ENCODE data around the gene RAB8B.

Gene RAB8B

DNA sequence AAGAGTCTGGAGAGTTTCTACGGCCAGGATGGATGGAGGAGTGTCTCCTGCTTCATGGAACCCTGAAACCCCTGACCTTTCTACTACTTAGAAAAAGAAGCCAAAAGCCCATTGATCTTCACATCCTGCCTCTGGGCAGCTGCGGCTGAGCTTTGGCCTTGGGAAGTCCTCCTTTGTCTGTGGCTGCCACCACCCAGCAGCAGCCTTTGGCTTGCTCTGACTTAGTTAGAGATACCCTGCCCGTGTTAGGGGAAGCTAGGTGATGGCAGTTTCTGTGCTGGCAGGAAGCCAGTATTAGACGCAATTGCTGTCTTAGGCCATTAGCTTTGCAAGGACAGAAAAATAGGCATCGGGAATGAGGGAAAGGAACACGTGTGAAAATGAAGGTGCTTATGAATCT lies 106.8 kb downstream of the RAB8B start:
- H3K4me1 ChIP-seq (ENCODE audit: low read length): no peaks in the 10 kb centered on the region
- no peaks in the 10 kb centered on the region for H4K20me1 ChIP-seq (ENCODE audit: insufficient read depth, low read length)
- no peak overlapping the region for H2AFZ ChIP-seq (ENCODE audit: low read length)
- no peaks in the 10 kb centered on the region for H3K9me3 ChIP-seq (replicated peaks; ENCODE audit: insufficient read depth, low read length)
- H3K9ac ChIP-seq (ENCODE audit: low read length): no peak overlapping the region
- TF ChIP-seq EZH2 (optimal IDR thresholded peaks at IDR 0.05; ENCODE audit: low read depth, low read length): no peak
- TF ChIP-seq, protein P1, sequence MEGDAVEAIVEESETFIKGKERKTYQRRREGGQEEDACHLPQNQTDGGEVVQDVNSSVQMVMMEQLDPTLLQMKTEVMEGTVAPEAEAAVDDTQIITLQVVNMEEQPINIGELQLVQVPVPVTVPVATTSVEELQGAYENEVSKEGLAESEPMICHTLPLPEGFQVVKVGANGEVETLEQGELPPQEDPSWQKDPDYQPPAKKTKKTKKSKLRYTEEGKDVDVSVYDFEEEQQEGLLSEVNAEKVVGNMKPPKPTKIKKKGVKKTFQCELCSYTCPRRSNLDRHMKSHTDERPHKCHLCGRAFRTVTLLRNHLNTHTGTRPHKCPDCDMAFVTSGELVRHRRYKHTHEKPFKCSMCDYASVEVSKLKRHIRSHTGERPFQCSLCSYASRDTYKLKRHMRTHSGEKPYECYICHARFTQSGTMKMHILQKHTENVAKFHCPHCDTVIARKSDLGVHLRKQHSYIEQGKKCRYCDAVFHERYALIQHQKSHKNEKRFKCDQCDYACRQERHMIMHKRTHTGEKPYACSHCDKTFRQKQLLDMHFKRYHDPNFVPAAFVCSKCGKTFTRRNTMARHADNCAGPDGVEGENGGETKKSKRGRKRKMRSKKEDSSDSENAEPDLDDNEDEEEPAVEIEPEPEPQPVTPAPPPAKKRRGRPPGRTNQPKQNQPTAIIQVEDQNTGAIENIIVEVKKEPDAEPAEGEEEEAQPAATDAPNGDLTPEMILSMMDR (IDR thresholded peaks at IDR 0.05; ENCODE audit: low read length): no peak
- TF ChIP-seq EZH2phosphoT487 (IDR thresholded peaks at IDR 0.05; ENCODE audit: low read length): no peak
- no peaks in the 10 kb centered on the region for H3K27me3 ChIP-seq (replicated peaks; ENCODE audit: insufficient read depth, low read length)
- H3K27ac ChIP-seq (ENCODE audit: low read length): no peak overlapping the region
- no peak overlapping the region for H3K4me3 ChIP-seq (ENCODE audit: low read length)
- no peak for DNase-seq
- H3K4me2 ChIP-seq (ENCODE audit: low read depth, low read length): no peak overlapping the region
- no peaks in the 10 kb centered on the region for H3F3A ChIP-seq (ENCODE audit: insufficient read depth, low read length)
- no peaks in the 10 kb centered on the region for H3K9me2 ChIP-seq (replicated peaks; ENCODE audit: insufficient read depth, low read length)
- no peaks in the 10 kb centered on the region for H3K36me3 ChIP-seq (replicated peaks; ENCODE audit: insufficient read depth, low read length)
- no peaks in the 10 kb centered on the region for H3K79me2 ChIP-seq (ENCODE audit: low read length)

DNA sequence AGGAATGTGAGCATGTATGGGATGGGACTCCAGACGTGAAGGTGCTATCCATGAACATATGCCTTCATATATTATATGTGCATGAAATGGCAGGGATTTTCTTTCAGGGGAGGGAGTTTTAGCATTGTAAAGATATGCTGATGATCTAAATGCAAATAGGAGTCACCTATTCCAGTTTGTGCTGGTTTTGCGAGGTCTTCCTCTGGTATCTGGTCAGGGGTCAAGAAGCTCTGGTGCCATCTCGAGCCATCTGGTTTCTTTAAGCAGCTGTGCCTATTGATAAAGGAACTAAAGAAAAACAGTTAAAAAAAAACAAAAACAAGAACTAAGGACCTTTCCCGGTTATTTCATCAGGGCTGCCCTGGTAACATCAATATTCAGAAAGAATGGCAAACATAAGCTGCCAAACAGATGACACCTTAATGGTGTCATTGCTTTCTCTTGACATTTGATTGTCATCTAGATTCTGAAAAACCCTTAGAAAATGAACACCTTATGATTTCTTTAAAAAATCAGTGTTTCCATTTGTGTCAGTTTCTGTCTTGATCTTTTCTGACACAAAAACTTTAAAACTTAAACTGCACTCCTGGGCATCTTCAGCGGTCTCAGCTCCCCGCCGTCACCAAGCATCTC lies 110.7 kb downstream of the RAB8B start:
- no peak overlapping the region for H3K4me2 ChIP-seq (ENCODE audit: low read depth, low read length)
- no peaks in the 10 kb centered on the region for H3K79me2 ChIP-seq (ENCODE audit: low read length)
- no peak for DNase-seq
- H3K36me3 ChIP-seq (replicated peaks; ENCODE audit: insufficient read depth, low read length): no peaks in the 10 kb centered on the region
- no peaks in the 10 kb centered on the region for H3K4me1 ChIP-seq (ENCODE audit: low read length)
- H3F3A ChIP-seq (ENCODE audit: insufficient read depth, low read length): no peaks in the 10 kb centered on the region
- no peaks in the 10 kb centered on the region for H3K27me3 ChIP-seq (replicated peaks; ENCODE audit: insufficient read depth, low read length)
- no peaks in the 10 kb centered on the region for H4K20me1 ChIP-seq (ENCODE audit: insufficient read depth, low read length)
- H3K9me2 ChIP-seq (replicated peaks; ENCODE audit: insufficient read depth, low read length): no peaks in the 10 kb centered on the region
- H3K27ac ChIP-seq (ENCODE audit: low read length): no peak overlapping the region
- H3K4me3 ChIP-seq (ENCODE audit: low read length): no peak overlapping the region
- H2AFZ ChIP-seq (ENCODE audit: low read length): no peak overlapping the region
- H3K9ac ChIP-seq (ENCODE audit: low read length): no peak overlapping the region
- H3K9me3 ChIP-seq (replicated peaks; ENCODE audit: insufficient read depth, low read length): no peaks in the 10 kb centered on the region
- TF ChIP-seq EZH2phosphoT487 (IDR thresholded peaks at IDR 0.05; ENCODE audit: low read length) (no peak), EZH2 (optimal IDR thresholded peaks at IDR 0.05; ENCODE audit: low read depth, low read length) (no peak)
- TF ChIP-seq, protein P1 (IDR thresholded peaks at IDR 0.05; ENCODE audit: low read length): no peak

DNA sequence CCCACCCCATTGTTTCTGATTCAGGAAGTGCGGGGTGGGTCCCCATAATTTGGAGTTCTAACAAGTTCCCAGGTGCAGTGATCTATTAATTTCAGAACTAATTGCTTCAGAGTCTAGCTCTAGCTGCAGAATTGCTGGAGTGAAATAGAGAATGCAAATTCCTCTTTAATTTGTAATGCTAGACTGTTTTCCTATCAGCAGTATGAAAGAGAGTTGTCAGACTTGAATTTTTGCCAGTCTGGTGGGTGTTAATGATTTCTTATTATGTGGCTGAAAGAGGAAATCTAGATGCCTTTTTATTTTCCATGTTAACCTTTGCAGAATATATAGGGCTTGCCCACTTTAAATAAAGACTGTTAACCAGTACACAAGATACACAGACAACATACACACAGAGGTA lies 111.7 kb downstream of the RAB8B start:
- Histone ChIP-seq H3F3A (ENCODE audit: insufficient read depth, low read length) (no peaks in the 10 kb centered on the region), H2AFZ (ENCODE audit: low read length) (no peak overlapping the region), H3K27me3 (replicated peaks; ENCODE audit: insufficient read depth, low read length) (no peaks in the 10 kb centered on the region), H3K9ac (ENCODE audit: low read length) (no peak overlapping the region), H3K9me3 (replicated peaks; ENCODE audit: insufficient read depth, low read length) (no peaks in the 10 kb centered on the region), H3K4me3 (ENCODE audit: low read length) (no peak overlapping the region), H4K20me1 (ENCODE audit: insufficient read depth, low read length) (no peaks in the 10 kb centered on the region), H3K4me1 (ENCODE audit: low read length) (no peaks in the 10 kb centered on the region), H3K79me2 (ENCODE audit: low read length) (no peaks in the 10 kb centered on the region), H3K36me3 (replicated peaks; ENCODE audit: insufficient read depth, low read length) (no peaks in the 10 kb centered on the region), H3K4me2 (ENCODE audit: low read depth, low read length) (no peak overlapping the region), H3K9me2 (replicated peaks; ENCODE audit: insufficient read depth, low read length) (no peaks in the 10 kb centered on the region), H3K27ac (ENCODE audit: low read length) (no peak overlapping the region)
- TF ChIP-seq EZH2phosphoT487 (IDR thresholded peaks at IDR 0.05; ENCODE audit: low read length): no peak
- TF ChIP-seq, protein P1 (IDR thresholded peaks at IDR 0.05; ENCODE audit: low read length): no peak
- no peak for TF ChIP-seq EZH2 (optimal IDR thresholded peaks at IDR 0.05; ENCODE audit: low read depth, low read length)
- DNase-seq: no peak

Measured in MM.1S (cell line).